ENCODE results near the gene COL1A1.

COL1A1 gene

DNA sequence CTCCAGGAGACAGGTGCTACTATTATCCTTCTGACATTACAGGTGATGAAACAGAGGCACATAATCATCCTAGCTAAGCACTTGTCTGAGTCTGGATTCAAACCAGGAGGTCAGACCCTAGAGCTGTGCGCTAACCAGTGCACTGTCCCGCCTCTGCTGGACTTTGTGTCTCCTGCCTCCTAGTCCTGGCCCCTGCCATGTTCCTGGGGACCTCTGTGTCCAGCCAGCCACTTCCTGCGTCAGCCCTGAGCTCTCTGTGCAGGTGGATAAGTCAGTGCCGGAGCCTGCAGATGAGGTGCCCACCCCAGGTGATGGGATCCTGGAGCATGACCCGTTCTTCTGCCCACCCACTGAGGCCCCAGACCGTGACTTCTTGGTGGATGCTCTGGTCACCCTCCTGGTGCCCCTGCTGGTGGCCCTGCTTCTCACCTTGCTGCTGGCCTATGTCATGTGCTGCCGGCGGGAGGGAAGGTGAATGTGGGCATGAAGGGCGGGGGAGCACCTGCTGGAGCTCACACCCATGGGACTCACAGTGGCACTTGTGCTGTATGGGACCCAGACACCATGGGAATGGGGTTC lies 31.5 kb downstream of the COL1A1 start:
- no peak for TF ChIP-seq PPARA (CRISPR knock-in tag; IDR thresholded peaks at IDR 0.05; ENCODE audit: borderline replicate concordance)
- no peak for TF ChIP-seq ZC3H10 (CRISPR knock-in tag; IDR thresholded peaks at IDR 0.05)
- TF ChIP-seq, protein P1, sequence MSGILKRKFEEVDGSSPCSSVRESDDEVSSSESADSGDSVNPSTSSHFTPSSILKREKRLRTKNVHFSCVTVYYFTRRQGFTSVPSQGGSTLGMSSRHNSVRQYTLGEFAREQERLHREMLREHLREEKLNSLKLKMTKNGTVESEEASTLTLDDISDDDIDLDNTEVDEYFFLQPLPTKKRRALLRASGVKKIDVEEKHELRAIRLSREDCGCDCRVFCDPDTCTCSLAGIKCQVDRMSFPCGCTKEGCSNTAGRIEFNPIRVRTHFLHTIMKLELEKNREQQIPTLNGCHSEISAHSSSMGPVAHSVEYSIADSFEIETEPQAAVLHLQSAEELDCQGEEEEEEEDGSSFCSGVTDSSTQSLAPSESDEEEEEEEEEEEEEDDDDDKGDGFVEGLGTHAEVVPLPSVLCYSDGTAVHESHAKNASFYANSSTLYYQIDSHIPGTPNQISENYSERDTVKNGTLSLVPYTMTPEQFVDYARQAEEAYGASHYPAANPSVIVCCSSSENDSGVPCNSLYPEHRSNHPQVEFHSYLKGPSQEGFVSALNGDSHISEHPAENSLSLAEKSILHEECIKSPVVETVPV (CRISPR knock-in tag; IDR thresholded peaks at IDR 0.05): no peak
- TF ChIP-seq, protein P2, sequence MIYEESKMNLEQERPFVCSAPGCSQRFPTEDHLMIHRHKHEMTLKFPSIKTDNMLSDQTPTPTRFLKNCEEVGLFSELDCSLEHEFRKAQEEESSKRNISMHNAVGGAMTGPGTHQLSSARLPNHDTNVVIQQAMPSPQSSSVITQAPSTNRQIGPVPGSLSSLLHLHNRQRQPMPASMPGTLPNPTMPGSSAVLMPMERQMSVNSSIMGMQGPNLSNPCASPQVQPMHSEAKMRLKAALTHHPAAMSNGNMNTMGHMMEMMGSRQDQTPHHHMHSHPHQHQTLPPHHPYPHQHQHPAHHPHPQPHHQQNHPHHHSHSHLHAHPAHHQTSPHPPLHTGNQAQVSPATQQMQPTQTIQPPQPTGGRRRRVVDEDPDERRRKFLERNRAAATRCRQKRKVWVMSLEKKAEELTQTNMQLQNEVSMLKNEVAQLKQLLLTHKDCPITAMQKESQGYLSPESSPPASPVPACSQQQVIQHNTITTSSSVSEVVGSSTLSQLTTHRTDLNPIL (CRISPR knock-in tag; IDR thresholded peaks at IDR 0.05; ENCODE audit: low read depth): no peak
- TF ChIP-seq GLIS3 (CRISPR knock-in tag; IDR thresholded peaks at IDR 0.05): no peak
- no peak for TF ChIP-seq ESRRG (CRISPR knock-in tag; IDR thresholded peaks at IDR 0.05)
- no peak for TF ChIP-seq BACH2 (CRISPR knock-in tag; IDR thresholded peaks at IDR 0.05; ENCODE audit: borderline replicate concordance)
- TF ChIP-seq CSDC2 (CRISPR knock-in tag; IDR thresholded peaks at IDR 0.05): no peak
- no peak for TF ChIP-seq SNAI2 (CRISPR knock-in tag; IDR thresholded peaks at IDR 0.05)
- TF ChIP-seq, protein P3, sequence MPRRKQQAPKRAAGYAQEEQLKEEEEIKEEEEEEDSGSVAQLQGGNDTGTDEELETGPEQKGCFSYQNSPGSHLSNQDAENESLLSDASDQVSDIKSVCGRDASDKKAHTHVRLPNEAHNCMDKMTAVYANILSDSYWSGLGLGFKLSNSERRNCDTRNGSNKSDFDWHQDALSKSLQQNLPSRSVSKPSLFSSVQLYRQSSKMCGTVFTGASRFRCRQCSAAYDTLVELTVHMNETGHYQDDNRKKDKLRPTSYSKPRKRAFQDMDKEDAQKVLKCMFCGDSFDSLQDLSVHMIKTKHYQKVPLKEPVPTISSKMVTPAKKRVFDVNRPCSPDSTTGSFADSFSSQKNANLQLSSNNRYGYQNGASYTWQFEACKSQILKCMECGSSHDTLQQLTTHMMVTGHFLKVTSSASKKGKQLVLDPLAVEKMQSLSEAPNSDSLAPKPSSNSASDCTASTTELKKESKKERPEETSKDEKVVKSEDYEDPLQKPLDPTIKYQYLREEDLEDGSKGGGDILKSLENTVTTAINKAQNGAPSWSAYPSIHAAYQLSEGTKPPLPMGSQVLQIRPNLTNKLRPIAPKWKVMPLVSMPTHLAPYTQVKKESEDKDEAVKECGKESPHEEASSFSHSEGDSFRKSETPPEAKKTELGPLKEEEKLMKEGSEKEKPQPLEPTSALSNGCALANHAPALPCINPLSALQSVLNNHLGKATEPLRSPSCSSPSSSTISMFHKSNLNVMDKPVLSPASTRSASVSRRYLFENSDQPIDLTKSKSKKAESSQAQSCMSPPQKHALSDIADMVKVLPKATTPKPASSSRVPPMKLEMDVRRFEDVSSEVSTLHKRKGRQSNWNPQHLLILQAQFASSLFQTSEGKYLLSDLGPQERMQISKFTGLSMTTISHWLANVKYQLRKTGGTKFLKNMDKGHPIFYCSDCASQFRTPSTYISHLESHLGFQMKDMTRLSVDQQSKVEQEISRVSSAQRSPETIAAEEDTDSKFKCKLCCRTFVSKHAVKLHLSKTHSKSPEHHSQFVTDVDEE (CRISPR knock-in tag; IDR thresholded peaks at IDR 0.05): no peak
- TF ChIP-seq ZNF70 (CRISPR knock-in tag; IDR thresholded peaks at IDR 0.05): no peak
- no peak for TF ChIP-seq RARB (CRISPR knock-in tag; IDR thresholded peaks at IDR 0.05)
- no peak for TF ChIP-seq ZNF8 (CRISPR knock-in tag; IDR thresholded peaks at IDR 0.05)
- no peak for ATAC-seq

DNA sequence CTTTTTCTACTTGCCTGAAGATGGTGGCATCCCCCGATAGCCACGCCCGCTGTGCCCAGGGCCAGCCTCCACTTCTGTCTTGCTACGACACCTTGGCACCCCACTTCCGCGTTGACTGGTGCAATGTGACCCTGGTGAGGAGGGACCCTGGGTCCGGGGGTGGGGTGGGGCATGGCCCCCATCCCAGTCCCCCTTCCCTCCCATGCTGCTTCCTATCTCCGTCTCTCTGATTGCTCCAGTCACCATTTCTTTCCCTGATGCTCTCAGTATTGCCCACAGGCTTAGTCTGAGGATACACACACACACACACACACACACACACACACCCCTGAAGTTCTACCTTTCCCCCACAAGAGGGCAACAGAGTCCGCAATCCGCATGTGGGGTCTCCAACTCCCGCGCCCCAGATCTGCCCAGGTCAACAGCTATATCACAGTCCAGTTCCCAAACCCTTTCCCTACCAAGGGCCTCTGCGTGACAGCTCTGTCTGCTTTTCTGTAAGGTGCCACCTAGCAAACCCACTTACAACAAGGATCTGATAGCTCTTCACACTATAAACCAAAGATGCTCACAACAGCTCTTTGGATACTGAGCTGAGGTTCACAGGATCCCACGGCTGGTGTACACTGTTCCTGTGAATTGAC lies 32.2 kb downstream of the COL1A1 start:
- TF ChIP-seq, protein P4, sequence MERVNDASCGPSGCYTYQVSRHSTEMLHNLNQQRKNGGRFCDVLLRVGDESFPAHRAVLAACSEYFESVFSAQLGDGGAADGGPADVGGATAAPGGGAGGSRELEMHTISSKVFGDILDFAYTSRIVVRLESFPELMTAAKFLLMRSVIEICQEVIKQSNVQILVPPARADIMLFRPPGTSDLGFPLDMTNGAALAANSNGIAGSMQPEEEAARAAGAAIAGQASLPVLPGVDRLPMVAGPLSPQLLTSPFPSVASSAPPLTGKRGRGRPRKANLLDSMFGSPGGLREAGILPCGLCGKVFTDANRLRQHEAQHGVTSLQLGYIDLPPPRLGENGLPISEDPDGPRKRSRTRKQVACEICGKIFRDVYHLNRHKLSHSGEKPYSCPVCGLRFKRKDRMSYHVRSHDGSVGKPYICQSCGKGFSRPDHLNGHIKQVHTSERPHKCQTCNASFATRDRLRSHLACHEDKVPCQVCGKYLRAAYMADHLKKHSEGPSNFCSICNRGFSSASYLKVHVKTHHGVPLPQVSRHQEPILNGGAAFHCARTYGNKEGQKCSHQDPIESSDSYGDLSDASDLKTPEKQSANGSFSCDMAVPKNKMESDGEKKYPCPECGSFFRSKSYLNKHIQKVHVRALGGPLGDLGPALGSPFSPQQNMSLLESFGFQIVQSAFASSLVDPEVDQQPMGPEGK (CRISPR knock-in tag; IDR thresholded peaks at IDR 0.05; ENCODE audit: borderline replicate concordance): no peak
- TF ChIP-seq RARB (CRISPR knock-in tag; IDR thresholded peaks at IDR 0.05): no peak
- TF ChIP-seq, protein P5, sequence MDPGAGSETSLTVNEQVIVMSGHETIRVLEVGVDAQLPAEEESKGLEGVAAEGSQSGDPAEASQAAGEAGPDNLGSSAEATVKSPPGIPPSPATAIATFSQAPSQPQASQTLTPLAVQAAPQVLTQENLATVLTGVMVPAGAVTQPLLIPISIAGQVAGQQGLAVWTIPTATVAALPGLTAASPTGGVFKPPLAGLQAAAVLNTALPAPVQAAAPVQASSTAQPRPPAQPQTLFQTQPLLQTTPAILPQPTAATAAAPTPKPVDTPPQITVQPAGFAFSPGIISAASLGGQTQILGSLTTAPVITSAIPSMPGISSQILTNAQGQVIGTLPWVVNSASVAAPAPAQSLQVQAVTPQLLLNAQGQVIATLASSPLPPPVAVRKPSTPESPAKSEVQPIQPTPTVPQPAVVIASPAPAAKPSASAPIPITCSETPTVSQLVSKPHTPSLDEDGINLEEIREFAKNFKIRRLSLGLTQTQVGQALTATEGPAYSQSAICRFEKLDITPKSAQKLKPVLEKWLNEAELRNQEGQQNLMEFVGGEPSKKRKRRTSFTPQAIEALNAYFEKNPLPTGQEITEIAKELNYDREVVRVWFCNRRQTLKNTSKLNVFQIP (CRISPR knock-in tag; IDR thresholded peaks at IDR 0.05; ENCODE audit: borderline replicate concordance, low read depth): peak; percentile 66; the same call in 1 of the 2 replicates
- no peak for TF ChIP-seq SNAI2 (CRISPR knock-in tag; IDR thresholded peaks at IDR 0.05)
- peak; percentile 69 for ATAC-seq

DNA sequence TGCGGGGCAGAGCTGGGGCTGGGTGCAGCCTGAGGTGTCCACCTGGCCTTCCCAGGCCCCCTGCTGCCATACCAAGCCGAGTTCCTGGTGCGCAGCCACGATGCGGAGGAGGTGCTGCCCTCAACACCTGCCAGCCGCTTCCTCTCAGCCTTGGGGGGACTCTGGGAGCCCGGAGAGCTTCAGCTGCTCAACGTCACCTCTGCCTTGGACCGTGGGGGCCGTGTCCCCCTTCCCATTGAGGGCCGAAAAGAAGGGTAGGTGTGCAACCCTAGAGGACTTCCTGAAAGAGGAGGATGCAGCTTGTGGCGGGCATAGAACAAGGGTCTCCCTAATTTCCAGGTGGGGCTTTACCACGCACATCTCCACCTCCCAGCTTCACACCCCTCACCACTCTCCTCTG lies 33.1 kb downstream of the COL1A1 start:
- ATAC-seq: no peak
- TF ChIP-seq, protein P5 (CRISPR knock-in tag; IDR thresholded peaks at IDR 0.05; ENCODE audit: borderline replicate concordance, low read depth): no peak
- TF ChIP-seq BACH2 (CRISPR knock-in tag; IDR thresholded peaks at IDR 0.05; ENCODE audit: borderline replicate concordance): no peak
- TF ChIP-seq CSDC2 (CRISPR knock-in tag; IDR thresholded peaks at IDR 0.05): no peak
- TF ChIP-seq TOX (CRISPR knock-in tag; IDR thresholded peaks at IDR 0.05; ENCODE audit: borderline replicate concordance): no peak
- no peak for TF ChIP-seq ZNF8 (CRISPR knock-in tag; IDR thresholded peaks at IDR 0.05)
- no peak for TF ChIP-seq ISL1 (CRISPR knock-in tag; IDR thresholded peaks at IDR 0.05)
- no peak for TF ChIP-seq ZC3H10 (CRISPR knock-in tag; IDR thresholded peaks at IDR 0.05)
- TF ChIP-seq GLIS3 (CRISPR knock-in tag; IDR thresholded peaks at IDR 0.05): no peak
- TF ChIP-seq OSR1 (CRISPR knock-in tag; IDR thresholded peaks at IDR 0.05): no peak
- TF ChIP-seq PPARA (CRISPR knock-in tag; IDR thresholded peaks at IDR 0.05; ENCODE audit: borderline replicate concordance): no peak
- TF ChIP-seq, protein P2 (CRISPR knock-in tag; IDR thresholded peaks at IDR 0.05; ENCODE audit: low read depth): no peak
- no peak for TF ChIP-seq RARB (CRISPR knock-in tag; IDR thresholded peaks at IDR 0.05)
- no peak for TF ChIP-seq ARNTL (CRISPR knock-in tag; IDR thresholded peaks at IDR 0.05; ENCODE audit: borderline replicate concordance, low read depth)
- TF ChIP-seq, protein P3 (CRISPR knock-in tag; IDR thresholded peaks at IDR 0.05): no peak

Data from SK-N-SH treated with all-trans-retinoic acid at 6 μM for 48 hours (cell line).